T-helper 17 cell (primary cell): ENCODE results near the gene SMARCE1. TPM values are rescaled to one million over a fixed set of nuclear protein-coding genes. Genes with fewer than 3 reads are reported as not detected.

Experiments
- ATAC-seq: fragments of 150-1000 bp; cut with Tn5 transposase; 2 replicates; pipeline ENCODE4 v1.10.0; 2021; ENCODE audit warnings: mild to moderate bottlenecking, moderate library complexity
- DNase-seq, 3 donors: peaks; one replicate each; pipeline versions ENCODE4 v3.0.0 to v3.0.0-alpha.2; 2020 to 2021
- H3K9me3 ChIP-seq: one replicate; pipeline ENCODE4 v1.7.0; 2013; ENCODE audit warnings: low read length, mild to moderate bottlenecking; ENCODE audit not compliant: control insufficient read depth, poor library complexity, severe bottlenecking
- H3K27ac Mint-ChIP-seq: one replicate; pipeline ENCODE4 v1.8.0; 2022; ENCODE audit warnings: mild to moderate bottlenecking, moderate library complexity, mixed read lengths
- H3K27me3 Mint-ChIP-seq: one replicate; pipeline ENCODE4 v1.8.0; 2022; ENCODE audit warnings: mixed read lengths
- H3K36me3 Mint-ChIP-seq: one replicate; pipeline ENCODE4 v1.8.0; 2022; ENCODE audit warnings: low read depth, mixed read lengths
- H3K4me1 Mint-ChIP-seq: one replicate; pipeline ENCODE4 v1.8.0; 2022; ENCODE audit warnings: mild to moderate bottlenecking, mixed read lengths
- H3K4me3 Mint-ChIP-seq: one replicate; pipeline ENCODE4 v1.8.0; 2022; ENCODE audit warnings: mild to moderate bottlenecking, moderate library complexity, mixed read lengths
- total RNA-seq, 4 donors: library from RNA in 2 of 4; stranded (reverse) in 2 of 4; gene quantifications; one replicate each; pipeline ENCODE4 v1.2.3 and lab custom pipeline; 2022 to 2026

SMARCE1 gene
- total RNA-seq (10 to 100 TPM; 60.0 to 77.5 TPM), total RNA-seq (lab: John Stamatoyannopoulos, UW) (15.7 to 32.6 reads per million in 2 donors)

- ATAC-seq (peak; percentile 77), DNase-seq (peak; percentile 59 to 62 (median 61))
- H3K9me3 ChIP-seq, result no peaks in the 10 kb centered on the region
- Mint-ChIP-seq H3K27ac (peak within 1 kb of the TSS; percentile 100), H3K36me3 (peaks cover 4% of the 10 kb centered on the region), H3K4me3 (peak within 1 kb of the TSS; percentile 97), H3K4me1 (peaks cover 19% of the 10 kb centered on the region), H3K27me3 (no peaks in the 10 kb centered on the region)
Observed at GRCh38 chr17:40647624-40648383, at the start of gene SMARCE1. SMARCE1 (minus strand) TSS chr17:40647818; CDS start chr17:40645802, 2,016 bp downstream.

GRCh38 chr17:40697297-40697696, 49.7 kb upstream of the SMARCE1 start:
- Mint-ChIP-seq H3K4me3 (no peak overlapping the region), H3K36me3 (no peaks in the 10 kb centered on the region), H3K4me1 (peaks cover 4% of the 10 kb centered on the region), H3K27me3 (peaks cover 53% of the 10 kb centered on the region), H3K27ac (no peak overlapping the region)
- ATAC-seq (no peak), DNase-seq (no peak)
- no peaks in the 10 kb centered on the region for H3K9me3 ChIP-seq

DNA sequence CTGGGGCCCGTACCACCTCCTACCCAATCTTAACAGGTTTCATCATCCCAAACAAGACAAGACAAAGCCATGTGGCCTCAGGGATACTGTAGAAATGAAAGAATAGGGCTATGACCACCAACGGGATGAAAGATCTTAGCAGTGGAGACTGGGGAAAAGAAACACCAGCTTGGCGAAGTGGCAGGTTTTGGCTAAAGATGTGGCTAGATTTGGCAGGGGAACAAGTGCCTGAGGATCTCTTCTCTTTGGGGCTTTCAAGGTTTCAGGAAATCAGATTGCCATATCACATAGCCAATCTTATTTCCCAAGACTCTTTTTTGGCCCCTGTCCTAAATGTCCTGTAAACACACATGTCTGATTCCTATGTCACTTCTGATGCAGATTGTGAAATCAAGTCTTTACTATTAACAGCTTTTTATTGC, 49.0 kb upstream of the SMARCE1 start:
- no peak for DNase-seq
- no peaks in the 10 kb centered on the region for H3K9me3 ChIP-seq
- Mint-ChIP-seq H3K36me3 (no peaks in the 10 kb centered on the region), H3K4me1 (peaks cover 4% of the 10 kb centered on the region), H3K27me3 (peaks cover 54% of the 10 kb centered on the region), H3K4me3 (no peak overlapping the region), H3K27ac (peak overlapping the region; percentile 27)
- no peak for ATAC-seq

DNA sequence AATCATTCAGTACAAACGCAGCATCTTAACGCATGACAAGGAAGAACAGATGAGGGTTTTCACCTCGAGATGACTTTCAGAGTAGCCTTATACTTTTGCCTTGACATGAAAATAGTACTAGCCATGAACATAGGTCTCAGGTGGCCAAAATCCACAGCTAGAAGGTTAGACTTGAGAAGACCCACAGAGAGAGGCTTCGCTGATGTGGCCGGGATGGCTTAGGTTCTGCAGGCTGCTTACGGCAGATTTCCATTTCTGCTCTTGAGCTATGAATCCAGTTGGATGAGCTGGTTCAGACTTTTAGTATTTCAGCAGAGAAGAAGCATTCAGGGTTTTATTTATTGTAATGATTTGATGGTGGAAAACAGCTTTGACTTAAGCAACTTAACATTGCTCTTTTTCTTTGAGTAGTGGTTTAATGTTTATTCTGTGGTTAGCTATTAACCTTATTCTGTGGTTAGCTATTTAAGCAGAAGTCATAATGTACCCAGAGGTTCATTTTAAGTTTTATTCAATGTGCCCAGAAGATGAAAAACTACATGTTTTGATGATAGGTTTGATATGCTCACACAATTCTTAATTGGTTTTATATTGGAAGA, 48.4 kb upstream of the SMARCE1 start:
- Mint-ChIP-seq H3K4me1 (peaks cover 4% of the 10 kb centered on the region), H3K4me3 (no peak overlapping the region), H3K27ac (peak overlapping the region; percentile 27), H3K27me3 (peaks cover 56% of the 10 kb centered on the region), H3K36me3 (no peaks in the 10 kb centered on the region)
- no peaks in the 10 kb centered on the region for H3K9me3 ChIP-seq
- no peak for ATAC-seq
- DNase-seq, result no peak

DNA sequence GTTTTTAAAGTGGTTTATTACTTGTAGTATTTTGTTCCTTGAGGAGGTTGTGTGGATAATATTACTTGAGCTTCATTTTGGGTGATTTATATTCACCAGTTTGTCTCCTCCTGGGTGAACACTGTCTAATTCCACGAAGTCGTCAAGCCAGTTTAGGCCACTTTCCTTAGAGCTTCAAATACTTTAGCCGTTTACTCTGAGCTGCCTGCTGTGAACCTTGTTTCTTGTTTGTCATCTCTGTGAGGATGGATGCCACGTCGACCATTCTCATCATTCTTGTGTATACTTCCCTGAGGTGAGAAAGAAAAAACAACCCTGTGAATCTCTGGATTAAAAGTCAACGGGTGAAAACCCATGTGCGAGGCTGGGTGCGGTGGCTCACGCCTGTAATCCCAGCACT, 47.0 kb upstream of the SMARCE1 start:
- peaks cover 2% of the 10 kb centered on the region for H3K4me1 Mint-ChIP-seq
- ATAC-seq, result no peak
- H3K36me3 Mint-ChIP-seq, result no peaks in the 10 kb centered on the region
- H3K27me3 Mint-ChIP-seq, result peaks cover 56% of the 10 kb centered on the region
- no peaks in the 10 kb centered on the region for H3K9me3 ChIP-seq
- no peak for DNase-seq
- no peak overlapping the region for H3K27ac Mint-ChIP-seq
- no peak overlapping the region for H3K4me3 Mint-ChIP-seq

- no peaks in the 10 kb centered on the region for H3K36me3 Mint-ChIP-seq
- no peak overlapping the region for H3K4me3 Mint-ChIP-seq
- no peak for ATAC-seq
- DNase-seq, result no peak
- peaks cover 12% of the 10 kb centered on the region for H3K27me3 Mint-ChIP-seq
- H3K4me1 Mint-ChIP-seq, result no peaks in the 10 kb centered on the region
- H3K27ac Mint-ChIP-seq, result no peak overlapping the region
- H3K9me3 ChIP-seq, result no peaks in the 10 kb centered on the region
Observed at GRCh38 chr17:40687106-40687505, 39.5 kb upstream of the SMARCE1 start.

GRCh38 chr17:40686192-40686591, 38.6 kb upstream of the SMARCE1 start:
- no peaks in the 10 kb centered on the region for H3K4me1 Mint-ChIP-seq
- ATAC-seq, result no peak
- H3K9me3 ChIP-seq, result no peaks in the 10 kb centered on the region
- H3K27me3 Mint-ChIP-seq, result peaks cover 14% of the 10 kb centered on the region
- DNase-seq, result no peak
- H3K27ac Mint-ChIP-seq, result no peak overlapping the region
- no peaks in the 10 kb centered on the region for H3K36me3 Mint-ChIP-seq
- no peak overlapping the region for H3K4me3 Mint-ChIP-seq

- Mint-ChIP-seq H3K27ac (peak overlapping the region; percentile 65), H3K27me3 (peaks cover 55% of the 10 kb centered on the region)
- no peak for ATAC-seq
Observed at GRCh38 chr17:40680998-40681397, 33.4 kb upstream of the SMARCE1 start.

GRCh38 chr17:40679523-40679907, 31.9 kb upstream of the SMARCE1 start:
- Mint-ChIP-seq H3K27me3 (peaks cover 66% of the 10 kb centered on the region), H3K27ac (no peak overlapping the region), H3K4me1 (peaks cover 2% of the 10 kb centered on the region), H3K4me3 (no peak overlapping the region), H3K36me3 (peaks cover 5% of the 10 kb centered on the region)
- no peak for DNase-seq
- no peaks in the 10 kb centered on the region for H3K9me3 ChIP-seq
- ATAC-seq, result no peak

More at GRCh38 chr17:40680998-40681397, 33.4 kb upstream of the SMARCE1 start:
- H3K4me1 Mint-ChIP-seq, result peaks cover 2% of the 10 kb centered on the region
- no peak for DNase-seq
- H3K9me3 ChIP-seq, result no peaks in the 10 kb centered on the region
- peaks cover 5% of the 10 kb centered on the region for H3K36me3 Mint-ChIP-seq
- no peak overlapping the region for H3K4me3 Mint-ChIP-seq

- peaks cover 2% of the 10 kb centered on the region for H3K4me1 Mint-ChIP-seq
- H3K36me3 Mint-ChIP-seq, result peaks cover 6% of the 10 kb centered on the region
- H3K27me3 Mint-ChIP-seq, result peaks cover 66% of the 10 kb centered on the region
- no peak overlapping the region for H3K27ac Mint-ChIP-seq
- no peak for DNase-seq
- no peaks in the 10 kb centered on the region for H3K9me3 ChIP-seq
- no peak overlapping the region for H3K4me3 Mint-ChIP-seq
- ATAC-seq, result no peak
Observed at GRCh38 chr17:40678902-40679522, 31.4 kb upstream of the SMARCE1 start.

DNA sequence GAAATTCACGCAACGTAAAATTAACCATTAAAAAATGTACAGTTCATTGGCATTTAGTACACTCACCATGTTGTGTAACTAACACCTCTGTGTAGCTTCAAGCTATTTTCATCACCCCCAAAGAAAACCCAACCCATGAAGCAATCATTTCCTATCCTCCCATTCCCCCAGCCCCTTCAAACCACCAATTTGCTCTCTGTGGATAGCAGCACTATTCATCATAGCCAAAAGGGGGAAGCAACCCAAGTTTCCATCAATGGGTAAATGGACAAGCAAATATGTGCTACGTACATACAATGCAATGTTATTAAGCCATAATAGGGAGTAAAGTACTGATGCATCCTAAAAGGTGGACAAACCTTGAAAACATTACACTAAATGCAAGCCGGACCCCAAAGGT, 28.3 kb upstream of the SMARCE1 start:
- ATAC-seq (no peak), DNase-seq (no peak)
- no peaks in the 10 kb centered on the region for H3K9me3 ChIP-seq
- Mint-ChIP-seq H3K36me3 (peaks cover 8% of the 10 kb centered on the region), H3K27me3 (peaks cover 49% of the 10 kb centered on the region), H3K4me1 (peaks cover 2% of the 10 kb centered on the region), H3K4me3 (no peak overlapping the region), H3K27ac (no peak overlapping the region)

DNA sequence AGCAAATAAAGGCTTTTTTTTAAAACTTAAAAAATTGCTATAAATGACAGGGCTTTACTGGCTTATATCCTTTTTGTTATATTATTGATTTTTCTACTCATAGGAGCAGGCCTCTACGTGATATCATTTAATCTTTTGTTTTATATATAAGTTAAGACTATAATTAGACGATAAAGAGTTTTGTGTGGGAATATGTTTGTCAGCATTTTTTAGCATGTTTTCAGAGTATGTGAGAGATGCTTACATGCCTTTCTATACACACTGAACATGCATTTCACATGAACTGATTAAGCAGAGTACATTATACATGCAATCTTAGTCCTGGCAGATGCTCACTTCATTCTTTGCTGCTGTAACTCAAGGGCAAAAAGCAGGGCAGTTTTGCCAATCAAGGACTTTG, 25.0 kb upstream of the SMARCE1 start:
- Mint-ChIP-seq H3K4me3 (no peak overlapping the region), H3K4me1 (peaks cover 2% of the 10 kb centered on the region), H3K27ac (no peak overlapping the region), H3K36me3 (peaks cover 6% of the 10 kb centered on the region), H3K27me3 (peaks cover 31% of the 10 kb centered on the region)
- ATAC-seq (no peak), DNase-seq (no peak)
- H3K9me3 ChIP-seq, result no peaks in the 10 kb centered on the region

DNA sequence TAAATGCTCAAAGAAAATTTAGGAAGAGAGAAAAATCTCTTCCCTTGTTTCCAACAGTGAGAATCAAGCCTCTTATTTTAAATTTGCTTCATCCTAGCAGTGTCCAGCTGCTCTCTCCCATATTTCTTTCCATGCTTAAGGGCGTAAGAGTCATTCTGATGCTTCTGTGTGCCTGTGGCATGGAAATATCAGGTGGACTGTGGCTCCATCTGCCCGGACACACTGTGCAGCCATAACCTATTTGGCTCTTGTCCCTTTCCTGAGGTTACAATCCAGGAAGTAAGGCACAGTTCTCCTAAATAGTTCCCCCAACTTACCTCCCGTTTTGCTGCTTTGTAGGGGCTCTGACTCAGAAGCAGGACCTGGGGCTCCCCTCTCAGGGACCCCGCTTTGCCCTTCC, 23.7 kb upstream of the SMARCE1 start:
- H3K27me3 Mint-ChIP-seq, result peaks cover 23% of the 10 kb centered on the region
- ATAC-seq (no peak), DNase-seq (no peak)
- no peaks in the 10 kb centered on the region for H3K4me1 Mint-ChIP-seq
- H3K36me3 Mint-ChIP-seq, result peaks cover 4% of the 10 kb centered on the region
- H3K4me3 Mint-ChIP-seq, result no peak overlapping the region
- no peaks in the 10 kb centered on the region for H3K9me3 ChIP-seq
- no peak overlapping the region for H3K27ac Mint-ChIP-seq
